CD4-positive, alpha-beta T cell treated with Interferon alpha-2 for 1 hour (primary cell): Measurements from ENCODE around the gene NAPA.

Experiments used
- DNase-seq, 2 donors: peaks; one replicate each; pipeline ENCODE4 v3.0.0-alpha.2; 2020 to 2022

Gene NAPA

GRCh38 chr19:47485210-47485609 lies 29.7 kb downstream of the NAPA start:
- no peak for DNase-seq

GRCh38 chr19:47483800-47484690 lies 30.8 kb downstream of the NAPA start, which contains the start of gene KPTN:
TSS of gene KPTN (minus strand) at chr19:47484219. CDS start at chr19:47484160, 59 bp downstream.
- peak; percentile 90 to 91 for DNase-seq

GRCh38 chr19:47483200-47483599 lies 31.7 kb downstream of the NAPA start:
- no peak for DNase-seq

- DNase-seq = no peak
These were observed 33.3 kb downstream of the NAPA start for GRCh38 chr19:47481460-47482052.

GRCh38 chr19:47480658-47481057 lies 34.2 kb downstream of the NAPA start:
- no peak for DNase-seq

- DNase-seq = no peak
These were observed 35.0 kb downstream of the NAPA start for GRCh38 chr19:47479701-47480503.

GRCh38 chr19:47476438-47476972 lies 38.4 kb downstream of the NAPA start:
- DNase-seq = no peak

GRCh38 chr19:47475465-47475864 lies 39.4 kb downstream of the NAPA start:
- no peak for DNase-seq

GRCh38 chr19:47473336-47473735 lies 41.5 kb downstream of the NAPA start:
- DNase-seq = no peak

- peak; percentile 60 to 71 for DNase-seq
These were observed 43.0 kb downstream of the NAPA start, which contains the start of gene SLC8A2 for GRCh38 chr19:47471733-47472457. TSS of gene SLC8A2 (minus strand) at chr19:47471893. CDS start at chr19:47466403, 5,490 bp downstream.

- no peak for DNase-seq
These were observed 43.5 kb downstream of the NAPA start for GRCh38 chr19:47471381-47471732.

GRCh38 chr19:47470447-47471195 lies 44.2 kb downstream of the NAPA start:
- DNase-seq = no peak

GRCh38 chr19:47469719-47470118 lies 45.1 kb downstream of the NAPA start:
- no peak for DNase-seq

- DNase-seq = no peak
These were observed 45.5 kb downstream of the NAPA start for GRCh38 chr19:47469363-47469700.

GRCh38 chr19:47467914-47468313 lies 46.9 kb downstream of the NAPA start:
- no peak for DNase-seq

GRCh38 chr19:47465957-47466356 lies 48.9 kb downstream of the NAPA start:
- DNase-seq = no peak

- no peak for DNase-seq
These were observed 50.0 kb downstream of the NAPA start for GRCh38 chr19:47464675-47465419.

GRCh38 chr19:47461876-47462275 lies 53.0 kb downstream of the NAPA start:
- DNase-seq = no peak

- no peak for DNase-seq
These were observed 55.4 kb downstream of the NAPA start for GRCh38 chr19:47459477-47459876.

- DNase-seq = no peak
These were observed 56.2 kb downstream of the NAPA start for GRCh38 chr19:47458672-47459071.
